Stimulated activated naive CD8-positive, alpha-beta T cell treated with anti-CD3 and anti-CD28 coated beads, Interleukin-15, Interleukin-2, amounts not matched to agents 100 U/mL and 50 U/mL, for 24 hours (primary cell): ENCODE measurements around the gene SERPINF2.
A peak's percentile ranks its signal among the peaks of the same experiment; 100 is the strongest.
"Not testable (repeated sequence)": the region's sequence is repeated elsewhere in the genome, so short reads cannot be mapped to it uniquely, and the experiment has no call there.

Source experiments
- ATAC-seq: fragments of 150-1000 bp; cut with Tn5 transposase; one replicate; pipeline ENCODE4 v1.10.0; 2021
- DNase-seq: peaks from one replicate; pipeline ENCODE4 v3.0.0; 2021

The SERPINF2 gene

GRCh38 chr17:1742371-1743087, at the start of gene SERPINF2:
Gene SERPINF2 (plus strand): TSS chr17:1742871. CDS start chr17:1744996, 2,125 bp downstream.
- ATAC-seq (no peak), DNase-seq (no peak)

GRCh38 chr17:1693339-1693738, 49.3 kb upstream of the SERPINF2 start:
- no peak for DNase-seq
- no peak for ATAC-seq

GRCh38 chr17:1695365-1695764, 47.3 kb upstream of the SERPINF2 start:
- ATAC-seq (no peak), DNase-seq (no peak)

GRCh38 chr17:1697681-1698080, 45.0 kb upstream of the SERPINF2 start:
- ATAC-seq: no peak
- no peak for DNase-seq

GRCh38 chr17:1699891-1700290, 42.8 kb upstream of the SERPINF2 start:
- ATAC-seq, DNase-seq: not testable (repeated sequence)

- no peak for DNase-seq
- ATAC-seq: no peak
Measured at GRCh38 chr17:1703063-1703462, 39.6 kb upstream of the SERPINF2 start.

GRCh38 chr17:1705004-1705403, 37.7 kb upstream of the SERPINF2 start:
- no peak for DNase-seq
- ATAC-seq: no peak

- DNase-seq: no peak
- peak; percentile 17 for ATAC-seq
Measured at GRCh38 chr17:1707107-1707506, 35.6 kb upstream of the SERPINF2 start.

- ATAC-seq, DNase-seq: not testable (repeated sequence)
Measured at GRCh38 chr17:1708791-1709346, 33.8 kb upstream of the SERPINF2 start.

- no peak for DNase-seq
- ATAC-seq: no peak
Measured at GRCh38 chr17:1709403-1709951, 33.2 kb upstream of the SERPINF2 start.

- no peak for ATAC-seq
- no peak for DNase-seq
Measured at GRCh38 chr17:1709971-1710806, 32.5 kb upstream of the SERPINF2 start, which contains the start of gene TLCD2. Gene TLCD2 (minus strand): TSS chr17:1710377. CDS start chr17:1710242, 135 bp downstream.

- ATAC-seq: no peak
- no peak for DNase-seq
Measured at GRCh38 chr17:1710807-1711553, 31.7 kb upstream of the SERPINF2 start.

- ATAC-seq: no peak
- no peak for DNase-seq
Measured at GRCh38 chr17:1711804-1712203, 30.9 kb upstream of the SERPINF2 start.

GRCh38 chr17:1712271-1712670, 30.4 kb upstream of the SERPINF2 start:
- ATAC-seq (no peak), DNase-seq (no peak)

GRCh38 chr17:1713160-1713877, 29.4 kb upstream of the SERPINF2 start:
- DNase-seq (no peak), ATAC-seq (no peak)

- no peak for DNase-seq
- no peak for ATAC-seq
Measured at GRCh38 chr17:1713878-1714426, 28.7 kb upstream of the SERPINF2 start.

GRCh38 chr17:1714427-1714979, 28.2 kb upstream of the SERPINF2 start:
- ATAC-seq (no peak), DNase-seq (peak; percentile 45)

- ATAC-seq (no peak), DNase-seq (peak; percentile 61)
Measured at GRCh38 chr17:1714980-1715802, 27.5 kb upstream of the SERPINF2 start.

- no peak for DNase-seq
- no peak for ATAC-seq
Measured at GRCh38 chr17:1715803-1716075, 26.9 kb upstream of the SERPINF2 start.
